MM.1S (cell line): ENCODE measurements around the gene NIP7.

Experiments
- DNase-seq: peaks from one replicate; pipeline ENCODE4 v3.0.0-alpha.2; 2015
- H2AFZ ChIP-seq: fragments of 300-600 bp; sonication (generic); 2 replicates; pipeline ENCODE4 v1.6.0; 2016; ENCODE audit warnings: antibody characterized with exemption, low read length
- H3F3A ChIP-seq: fragments of 300-600 bp; sonication (generic); 2 replicates; pipeline ENCODE4 v1.6.1; 2016; ENCODE audit warnings: mild to moderate bottlenecking, antibody characterized with exemption, low read length, moderate library complexity, mixed read lengths; ENCODE audit not compliant: insufficient read depth
- H3K27ac ChIP-seq: fragments of 300-600 bp; sonication (generic); 2 replicates; pipeline ENCODE4 v1.5.1; 2016; ENCODE audit warnings: mild to moderate bottlenecking, low read length
- H3K27me3 ChIP-seq: fragments of 300-600 bp; sonication (generic); replicated peaks from 2 replicates; pipeline ENCODE4 v1.6.0; 2016; ENCODE audit warnings: low read length; ENCODE audit not compliant: insufficient read depth
- H3K36me3 ChIP-seq: fragments of 300-600 bp; sonication (generic); replicated peaks from 2 replicates; pipeline ENCODE4 v1.6.1; 2016; ENCODE audit warnings: mild to moderate bottlenecking, low read length, mixed read lengths; ENCODE audit not compliant: insufficient read depth
- H3K4me1 ChIP-seq: fragments of 300-600 bp; sonication (generic); 2 replicates; pipeline ENCODE4 v1.6.1; 2016; ENCODE audit warnings: low read length, mixed read lengths
- H3K4me2 ChIP-seq: fragments of 300-600 bp; sonication (generic); 2 replicates; pipeline ENCODE4 v1.6.0; 2016; ENCODE audit warnings: low read depth, low read length
- H3K4me3 ChIP-seq: fragments of 300-600 bp; sonication (generic); 2 replicates; pipeline ENCODE4 v1.5.1; 2016; ENCODE audit warnings: low read length, mixed read lengths
- H3K79me2 ChIP-seq: fragments of 300-600 bp; sonication (generic); 2 replicates; pipeline ENCODE4 v1.6.1; 2016; ENCODE audit warnings: mixed run types, low read length, mixed read lengths
- H3K9ac ChIP-seq: fragments of 300-600 bp; sonication (generic); 2 replicates; pipeline ENCODE4 v1.6.1; 2016; ENCODE audit warnings: low read length, mixed read lengths
- H3K9me2 ChIP-seq: fragments of 300-600 bp; sonication (generic); replicated peaks from 2 replicates; pipeline ENCODE4 v1.6.1; 2016; ENCODE audit warnings: mild to moderate bottlenecking, low read length, mixed read lengths; ENCODE audit not compliant: insufficient read depth
- H3K9me3 ChIP-seq: fragments of 300-600 bp; sonication (generic); replicated peaks from 2 replicates; pipeline ENCODE4 v1.6.1; 2016; ENCODE audit warnings: mild to moderate bottlenecking, low read length, mixed read lengths; ENCODE audit not compliant: insufficient read depth
- H4K20me1 ChIP-seq: fragments of 300-600 bp; sonication (generic); 2 replicates; pipeline ENCODE4 v1.6.1; 2016; ENCODE audit warnings: mild to moderate bottlenecking, low read length, moderate library complexity, mixed read lengths; ENCODE audit not compliant: insufficient read depth
- CTCF ChIP-seq: fragments of 300-600 bp; sonication (generic); IDR thresholded peaks from 2 replicates; pipeline ENCODE4 v1.5.1; 2016; ENCODE audit warnings: antibody characterized with exemption, low read length, mixed read lengths
- EZH2 ChIP-seq: fragments of 300-600 bp; sonication (generic); optimal IDR thresholded peaks from 2 replicates; pipeline ENCODE3; 2017; ENCODE audit warnings: low read depth, mild to moderate bottlenecking, antibody characterized with exemption, low read length, mixed read lengths
- EZH2phosphoT487 ChIP-seq: fragments of 300-600 bp; sonication (generic); IDR thresholded peaks from 2 replicates; pipeline ENCODE4 v1.6.1; 2018; ENCODE audit warnings: antibody characterized with exemption, low read length

The NIP7 gene

GRCh38 chr16:69302301-69302700 lies 37.3 kb upstream of the NIP7 start:
- Histone ChIP-seq H3K9me2 (no peaks in the 10 kb centered on the region), H3K36me3 (no peaks in the 10 kb centered on the region), H3K27ac (no peak overlapping the region), H3K79me2 (no peaks in the 10 kb centered on the region), H3K27me3 (no peaks in the 10 kb centered on the region), H3K9ac (no peak overlapping the region), H3F3A (no peaks in the 10 kb centered on the region), H4K20me1 (no peaks in the 10 kb centered on the region), H3K4me3 (no peak overlapping the region), H3K4me1 (peaks cover 6% of the 10 kb centered on the region; the same call in 1 of the 2 replicates), H3K9me3 (no peaks in the 10 kb centered on the region), H3K4me2 (no peak overlapping the region), H2AFZ (no peak overlapping the region)
- DNase-seq, result no peak
- no peak for TF ChIP-seq EZH2phosphoT487
- TF ChIP-seq CTCF, result no peak
- no peak for TF ChIP-seq EZH2

GRCh38 chr16:69306031-69306430 lies 33.5 kb upstream of the NIP7 start:
- no peak overlapping the region for H3K27ac ChIP-seq
- no peaks in the 10 kb centered on the region for H3K27me3 ChIP-seq
- no peaks in the 10 kb centered on the region for H3F3A ChIP-seq
- no peak overlapping the region for H3K4me2 ChIP-seq
- H2AFZ ChIP-seq, result no peak overlapping the region
- H3K9me3 ChIP-seq, result no peaks in the 10 kb centered on the region
- no peak overlapping the region for H3K4me3 ChIP-seq
- peaks cover 6% of the 10 kb centered on the region; the same call in 1 of the 2 replicates for H3K4me1 ChIP-seq
- no peaks in the 10 kb centered on the region for H3K79me2 ChIP-seq
- H3K9ac ChIP-seq, result no peak overlapping the region
- H3K9me2 ChIP-seq, result no peaks in the 10 kb centered on the region
- DNase-seq, result no peak
- no peaks in the 10 kb centered on the region for H4K20me1 ChIP-seq
- no peaks in the 10 kb centered on the region for H3K36me3 ChIP-seq
- TF ChIP-seq CTCF (no peak), EZH2 (no peak), EZH2phosphoT487 (no peak)

GRCh38 chr16:69307091-69307490 lies 32.5 kb upstream of the NIP7 start:
- H3K9me2 ChIP-seq, result no peaks in the 10 kb centered on the region
- no peaks in the 10 kb centered on the region for H3K27me3 ChIP-seq
- no peak overlapping the region for H2AFZ ChIP-seq
- H3K27ac ChIP-seq, result no peak overlapping the region
- peaks cover 6% of the 10 kb centered on the region; the same call in 1 of the 2 replicates for H3F3A ChIP-seq
- H3K4me2 ChIP-seq, result no peak overlapping the region
- no peaks in the 10 kb centered on the region for H3K9me3 ChIP-seq
- no peak overlapping the region for H3K4me3 ChIP-seq
- TF ChIP-seq EZH2phosphoT487 (no peak), CTCF (no peak), EZH2 (no peak)
- no peaks in the 10 kb centered on the region for H3K36me3 ChIP-seq
- H4K20me1 ChIP-seq, result no peaks in the 10 kb centered on the region
- H3K9ac ChIP-seq, result no peak overlapping the region
- peaks cover 6% of the 10 kb centered on the region for H3K79me2 ChIP-seq
- peaks cover 6% of the 10 kb centered on the region; the same call in 1 of the 2 replicates for H3K4me1 ChIP-seq
- no peak for DNase-seq
